ENCODE results near the gene IGF2BP1.

IGF2BP1 gene

DNA sequence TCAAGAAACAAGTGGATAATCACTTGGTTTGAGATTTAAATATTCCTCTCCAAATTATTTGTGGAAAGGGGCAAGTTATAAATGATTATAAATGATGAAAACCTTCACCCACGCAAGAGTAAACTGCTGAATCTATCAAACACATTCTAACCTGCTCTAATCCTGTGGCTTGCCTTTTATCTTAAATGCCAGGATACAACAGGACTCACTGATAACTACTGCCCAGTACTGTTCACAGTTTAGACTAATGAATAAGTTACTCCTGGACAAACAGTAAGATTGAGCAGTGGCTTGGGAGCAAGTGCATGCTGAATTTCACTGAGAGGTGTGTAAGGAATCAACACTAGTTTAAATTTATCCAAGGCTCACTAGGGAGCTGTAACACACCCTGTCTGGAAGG, 31.1 kb downstream of the IGF2BP1 start:
- Histone ChIP-seq H3K79me2 (ENCODE audit: insufficient read depth, low read length) (no peaks in the 10 kb centered on the region), H3K27ac (ENCODE audit: low read depth, low read length) (no peak overlapping the region), H3K9me3 (ENCODE audit: insufficient read depth, low read length) (no peaks in the 10 kb centered on the region), H3F3A (ENCODE audit: insufficient read depth) (no peaks in the 10 kb centered on the region), H3K4me3 (ENCODE audit: insufficient read depth, low read length, poor library complexity, severe bottlenecking) (no peak overlapping the region), H3K9me2 (replicated peaks; ENCODE audit: insufficient read depth, low read length) (no peaks in the 10 kb centered on the region), H2AFZ (ENCODE audit: low read depth, low read length, severe bottlenecking) (no peak overlapping the region), H4K20me1 (ENCODE audit: low read depth, low read length) (no peaks in the 10 kb centered on the region), H3K36me3 (ENCODE audit: low read length) (no peaks in the 10 kb centered on the region), H3K27me3 (ENCODE audit: low read length) (no peaks in the 10 kb centered on the region), H3K4me2 (ENCODE audit: low read depth, low read length, poor library complexity, severe bottlenecking) (no peak overlapping the region), H3K9ac (ENCODE audit: low read length) (no peak overlapping the region)
- TF ChIP-seq, protein P1, sequence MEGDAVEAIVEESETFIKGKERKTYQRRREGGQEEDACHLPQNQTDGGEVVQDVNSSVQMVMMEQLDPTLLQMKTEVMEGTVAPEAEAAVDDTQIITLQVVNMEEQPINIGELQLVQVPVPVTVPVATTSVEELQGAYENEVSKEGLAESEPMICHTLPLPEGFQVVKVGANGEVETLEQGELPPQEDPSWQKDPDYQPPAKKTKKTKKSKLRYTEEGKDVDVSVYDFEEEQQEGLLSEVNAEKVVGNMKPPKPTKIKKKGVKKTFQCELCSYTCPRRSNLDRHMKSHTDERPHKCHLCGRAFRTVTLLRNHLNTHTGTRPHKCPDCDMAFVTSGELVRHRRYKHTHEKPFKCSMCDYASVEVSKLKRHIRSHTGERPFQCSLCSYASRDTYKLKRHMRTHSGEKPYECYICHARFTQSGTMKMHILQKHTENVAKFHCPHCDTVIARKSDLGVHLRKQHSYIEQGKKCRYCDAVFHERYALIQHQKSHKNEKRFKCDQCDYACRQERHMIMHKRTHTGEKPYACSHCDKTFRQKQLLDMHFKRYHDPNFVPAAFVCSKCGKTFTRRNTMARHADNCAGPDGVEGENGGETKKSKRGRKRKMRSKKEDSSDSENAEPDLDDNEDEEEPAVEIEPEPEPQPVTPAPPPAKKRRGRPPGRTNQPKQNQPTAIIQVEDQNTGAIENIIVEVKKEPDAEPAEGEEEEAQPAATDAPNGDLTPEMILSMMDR (IDR thresholded peaks at IDR 0.05; ENCODE audit: insufficient read depth, low read length, poor library complexity, severe bottlenecking) = no peak
- no peak for TF ChIP-seq EZH2phosphoT487 (conservative IDR thresholded peaks at IDR 0.05; ENCODE audit: low read length)

DNA sequence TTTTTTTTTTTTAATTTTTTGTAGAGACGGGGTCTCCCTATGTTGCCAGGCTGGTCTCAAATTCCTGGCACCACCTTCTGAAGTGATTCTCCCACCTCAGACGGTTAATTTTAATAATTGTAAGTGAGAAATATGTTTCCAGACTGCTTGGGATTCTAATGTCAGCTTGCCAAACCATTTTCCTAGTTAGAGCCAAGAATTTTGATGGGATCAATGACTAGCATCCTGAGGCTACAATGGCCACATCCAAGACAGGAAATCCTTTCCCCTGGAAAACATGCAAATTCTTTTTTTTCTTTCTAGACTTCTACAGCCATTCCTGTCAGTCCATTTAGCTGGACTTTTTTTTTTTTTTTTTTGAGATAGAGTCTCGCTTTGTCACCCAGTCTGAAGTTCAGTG, 32.6 kb downstream of the IGF2BP1 start:
- no peak overlapping the region for H3K4me2 ChIP-seq (ENCODE audit: low read depth, low read length, poor library complexity, severe bottlenecking)
- H2AFZ ChIP-seq (ENCODE audit: low read depth, low read length, severe bottlenecking) = no peak overlapping the region
- no peaks in the 10 kb centered on the region for H3K79me2 ChIP-seq (ENCODE audit: insufficient read depth, low read length)
- H4K20me1 ChIP-seq (ENCODE audit: low read depth, low read length) = no peaks in the 10 kb centered on the region
- no peaks in the 10 kb centered on the region for H3F3A ChIP-seq (ENCODE audit: insufficient read depth)
- no peak overlapping the region for H3K9ac ChIP-seq (ENCODE audit: low read length)
- no peak overlapping the region for H3K27ac ChIP-seq (ENCODE audit: low read depth, low read length)
- no peak overlapping the region for H3K4me3 ChIP-seq (ENCODE audit: insufficient read depth, low read length, poor library complexity, severe bottlenecking)
- no peaks in the 10 kb centered on the region for H3K9me3 ChIP-seq (ENCODE audit: insufficient read depth, low read length)
- TF ChIP-seq, protein P1 (IDR thresholded peaks at IDR 0.05; ENCODE audit: insufficient read depth, low read length, poor library complexity, severe bottlenecking) = no peak
- no peak for TF ChIP-seq EZH2phosphoT487 (conservative IDR thresholded peaks at IDR 0.05; ENCODE audit: low read length)
- H3K36me3 ChIP-seq (ENCODE audit: low read length) = no peaks in the 10 kb centered on the region
- no peaks in the 10 kb centered on the region for H3K27me3 ChIP-seq (ENCODE audit: low read length)
- H3K9me2 ChIP-seq (replicated peaks; ENCODE audit: insufficient read depth, low read length) = no peaks in the 10 kb centered on the region

DNA sequence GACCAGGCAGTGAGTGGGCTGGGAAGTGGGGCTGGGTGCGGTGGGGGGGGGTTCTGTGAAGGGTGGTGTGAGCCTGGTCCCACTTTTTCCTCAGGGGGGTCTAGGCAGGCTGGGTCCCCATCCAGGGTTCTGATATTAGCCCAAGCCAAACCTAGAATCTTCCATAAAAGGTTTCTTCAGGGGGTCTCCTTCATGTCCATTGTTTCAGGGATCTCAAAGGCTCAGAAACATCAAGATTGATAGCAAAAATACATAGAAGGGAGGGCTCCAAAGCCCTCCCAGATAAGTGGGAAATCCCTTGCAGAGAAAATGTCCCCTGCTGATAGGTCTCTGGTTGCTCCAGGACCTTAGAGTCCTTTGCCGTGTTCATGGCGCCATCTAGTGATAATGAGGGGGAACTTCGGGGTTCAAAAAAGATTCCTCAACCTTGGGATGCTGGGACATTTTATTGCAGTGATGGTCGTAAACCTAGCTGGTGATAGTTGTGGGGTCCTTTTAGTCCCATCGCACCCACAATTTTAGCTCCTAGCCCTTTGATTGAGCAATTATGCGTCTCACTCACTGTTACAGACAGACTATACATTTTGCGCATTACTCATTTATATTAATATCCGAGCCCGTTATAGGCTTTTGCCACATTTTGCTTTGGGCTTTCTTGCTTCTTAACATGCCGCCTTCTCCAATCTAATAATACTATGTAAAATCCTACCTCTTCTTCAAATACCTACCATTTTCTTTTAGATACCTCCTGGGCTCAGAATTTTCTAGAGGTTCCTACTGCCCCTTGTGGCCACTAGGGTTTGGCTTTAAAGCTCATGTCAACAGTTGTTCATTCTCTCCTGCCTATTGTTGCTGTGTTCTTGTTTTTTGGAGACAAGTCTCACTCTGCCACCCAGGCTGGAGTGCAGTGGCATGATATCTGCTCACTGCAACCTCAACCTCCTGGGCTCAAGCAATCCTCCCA, 35.1 kb downstream of the IGF2BP1 start:
- H2AFZ ChIP-seq (ENCODE audit: low read depth, low read length, severe bottlenecking) = no peak overlapping the region
- H3K9me2 ChIP-seq (replicated peaks; ENCODE audit: insufficient read depth, low read length) = no peaks in the 10 kb centered on the region
- H4K20me1 ChIP-seq (ENCODE audit: low read depth, low read length) = no peaks in the 10 kb centered on the region
- peak overlapping the region; percentile 7 for H3K4me2 ChIP-seq (ENCODE audit: low read depth, low read length, poor library complexity, severe bottlenecking)
- no peaks in the 10 kb centered on the region for H3F3A ChIP-seq (ENCODE audit: insufficient read depth)
- no peak overlapping the region for H3K27ac ChIP-seq (ENCODE audit: low read depth, low read length)
- no peaks in the 10 kb centered on the region for H3K27me3 ChIP-seq (ENCODE audit: low read length)
- no peaks in the 10 kb centered on the region for H3K36me3 ChIP-seq (ENCODE audit: low read length)
- no peak overlapping the region for H3K4me3 ChIP-seq (ENCODE audit: insufficient read depth, low read length, poor library complexity, severe bottlenecking)
- no peak overlapping the region for H3K9ac ChIP-seq (ENCODE audit: low read length)
- no peaks in the 10 kb centered on the region for H3K79me2 ChIP-seq (ENCODE audit: insufficient read depth, low read length)
- H3K9me3 ChIP-seq (ENCODE audit: insufficient read depth, low read length) = no peaks in the 10 kb centered on the region
- TF ChIP-seq EZH2phosphoT487 (conservative IDR thresholded peaks at IDR 0.05; ENCODE audit: low read length) = no peak
- TF ChIP-seq, protein P1 (IDR thresholded peaks at IDR 0.05; ENCODE audit: insufficient read depth, low read length, poor library complexity, severe bottlenecking) = peak; percentile 65

Measured in SU-DHL-6 (cell line).